K562 (cell line): Measurements from ENCODE around the gene RNF19B. TPM values are rescaled to one million over a fixed set of nuclear protein-coding genes. Genes with fewer than 3 reads are reported as not detected.

Experiments used
- CBX1 ChIP-seq: sonication (generic); IDR thresholded peaks from 2 replicates; pipeline ENCODE4 v1.6.1; 2016; ENCODE audit warnings: antibody characterized with exemption, low read depth, mild to moderate bottlenecking
- CBX3 ChIP-seq, 2 experiments: IDR thresholded peaks; 1 replicate in 1 of 2; 2 replicates in 1 of 2; pipeline ENCODE4 v1.6.1; 2012; ENCODE audit warnings: inconsistent platforms in 2 of 2, low read length in 2 of 2, borderline replicate concordance in 1 of 2, control low read depth in 1 of 2
- CHAMP1 ChIP-seq: fragments of 450-650 bp; IDR thresholded peaks from 2 replicates; pipeline ENCODE4 v1.6.1; 2016; ENCODE audit warnings: mild to moderate bottlenecking
- CREM ChIP-seq: IDR thresholded peaks from 2 replicates; pipeline ENCODE4 v1.6.1; 2014; ENCODE audit warnings: antibody characterized with exemption, low read depth
- CTBP1 ChIP-seq: fragments of 450-650 bp; IDR thresholded peaks from 2 replicates; pipeline ENCODE4 v1.6.1; 2016; ENCODE audit warnings: borderline replicate concordance
- ID3 ChIP-seq, 2 experiments: fragments of 250-450 bp in 1 of 2; fragments of 450-650 bp in 1 of 2; sonication (Bioruptor Pico) in 1 of 2; IDR thresholded peaks; 2 replicates each; pipeline versions ENCODE4 v1.6.1 to v1.8.0; 2016 to 2021; ENCODE audit warnings: mild to moderate bottlenecking in 2 of 2, moderate library complexity in 2 of 2, missing compliant biosample characterization in 1 of 2, missing genetic modification characterization in 1 of 2
- IFI16 ChIP-seq: fragments of 250-450 bp; sonication (Bioruptor Pico); IDR thresholded peaks from 2 replicates; pipeline ENCODE4 v2.1.2; 2022; ENCODE audit warnings: mild to moderate bottlenecking, inconsistent platforms
- JUN ChIP-seq, 2 experiments: sonication (generic) in 1 of 2; formaldehyde crosslinking in 1 of 2; IDR thresholded peaks; 2 replicates each; pipeline versions ENCODE4 v1.6.1 to v1.8.0; 2012 to 2022; ENCODE audit warnings: borderline replicate concordance in 2 of 2, mild to moderate bottlenecking in 2 of 2, improper control_type of control experiment in 1 of 2, low read depth in 1 of 2, low read length in 1 of 2, missing genetic modification reagents in 1 of 2
- KLF13 ChIP-seq: fragments of 450-650 bp; IDR thresholded peaks from 2 replicates; pipeline ENCODE4 v1.6.1; 2016; ENCODE audit warnings: missing genetic modification characterization, low read depth, mild to moderate bottlenecking, missing compliant biosample characterization, moderate library complexity, borderline replicate concordance
- MNT ChIP-seq, 2 experiments: fragments of 450-650 bp; conservative IDR thresholded peaks; 2 replicates each; pipeline ENCODE4 v1.6.1; 2017; ENCODE audit warnings: mild to moderate bottlenecking in 2 of 2, moderate library complexity in 2 of 2
- NFRKB ChIP-seq: fragments of 450-650 bp; IDR thresholded peaks from 2 replicates; pipeline ENCODE4 v1.6.1; 2016; ENCODE audit warnings: low read depth
- PHF20 ChIP-seq: fragments of 450-650 bp; IDR thresholded peaks from 2 replicates; pipeline ENCODE4 v1.6.1; 2018; ENCODE audit not compliant: partially characterized antibody
- SIN3A ChIP-seq, 2 experiments: fragments of 150-350 bp in 1 of 2; IDR thresholded peaks; 2 replicates each; pipeline ENCODE4 v1.6.1; 2011 to 2016; ENCODE audit warnings: borderline replicate concordance in 2 of 2, low read depth in 2 of 2, low read length in 2 of 2, mild to moderate bottlenecking in 2 of 2, moderate library complexity in 2 of 2; ENCODE audit not compliant: control insufficient read depth in 1 of 2
- TAF1 ChIP-seq: IDR thresholded peaks from 2 replicates; pipeline ENCODE4 v1.6.1; 2011; ENCODE audit warnings: mild to moderate bottlenecking, low read length, moderate library complexity; ENCODE audit not compliant: insufficient read depth, control insufficient read depth, severe bottlenecking; ENCODE audit errors: extremely low read depth
- TBL1XR1 ChIP-seq, 2 experiments: IDR thresholded peaks; 2 replicates each; pipeline ENCODE4 v1.6.1; 2012; ENCODE audit warnings: improper control_type of control experiment in 2 of 2, low read length in 2 of 2, mild to moderate bottlenecking in 1 of 2
- U2AF1 ChIP-seq: fragments of 200-400 bp; formaldehyde crosslinking; optimal IDR thresholded peaks from 2 replicates; pipeline ENCODE3; 2017; ENCODE audit warnings: mild to moderate bottlenecking, low read depth, low read length, moderate library complexity
- UBTF ChIP-seq, 2 experiments: IDR thresholded peaks; 2 replicates each; pipeline ENCODE4 v1.6.1; 2012; ENCODE audit warnings: improper control_type of control experiment in 2 of 2, low read depth in 2 of 2, low read length in 2 of 2, borderline replicate concordance in 1 of 2
- ZFP1 ChIP-seq: fragments of 450-650 bp; formaldehyde crosslinking; IDR thresholded peaks from 2 replicates; pipeline ENCODE4 v1.4.0; 2020; ENCODE audit warnings: mild to moderate bottlenecking, mixed read lengths
- polyA plus RNA-seq, 8 experiments: library from polyadenylated mRNA; depleted of rRNA in 4 of 8; stranded (reverse) in 5 of 8; unstranded in 3 of 8; fragments of >200 nt; fragmentation: Nextera tagmentation in 2 of 8; fragmentation: Illumina TruSeq in 1 of 8; extraction: Ambion mirVana in 2 of 8; extraction: Trizol in 1 of 8; gene quantifications; 2 replicates each; pipeline versions ENCODE4 v1.2.1 to v1.2.3, GENCODE V29; 2011 to 2014; ENCODE audit warnings: inconsistent platforms in 1 of 8, missing spikeins in 1 of 8
- total RNA-seq, 7 experiments: library from RNA; depleted of rRNA in 6 of 7; stranded (reverse); fragments of >200 nt in 6 of 7; fragmentation: Illumina TruSeq in 2 of 7; extraction: Trizol in 2 of 7; gene quantifications; 2 replicates each; pipeline versions ENCODE4 v1.2.1 to v1.2.3, GENCODE V29; 2011 to 2021; ENCODE audit warnings: low replicate concordance in 1 of 7

The RNF19B gene
- total and polyA plus RNA-seq, 9 of the 15 experiments (the other 6 are each of a cell fraction or from before 2014, with no cell fraction given), result 2.6 to 14.9 (median 10.1) TPM

DNA sequence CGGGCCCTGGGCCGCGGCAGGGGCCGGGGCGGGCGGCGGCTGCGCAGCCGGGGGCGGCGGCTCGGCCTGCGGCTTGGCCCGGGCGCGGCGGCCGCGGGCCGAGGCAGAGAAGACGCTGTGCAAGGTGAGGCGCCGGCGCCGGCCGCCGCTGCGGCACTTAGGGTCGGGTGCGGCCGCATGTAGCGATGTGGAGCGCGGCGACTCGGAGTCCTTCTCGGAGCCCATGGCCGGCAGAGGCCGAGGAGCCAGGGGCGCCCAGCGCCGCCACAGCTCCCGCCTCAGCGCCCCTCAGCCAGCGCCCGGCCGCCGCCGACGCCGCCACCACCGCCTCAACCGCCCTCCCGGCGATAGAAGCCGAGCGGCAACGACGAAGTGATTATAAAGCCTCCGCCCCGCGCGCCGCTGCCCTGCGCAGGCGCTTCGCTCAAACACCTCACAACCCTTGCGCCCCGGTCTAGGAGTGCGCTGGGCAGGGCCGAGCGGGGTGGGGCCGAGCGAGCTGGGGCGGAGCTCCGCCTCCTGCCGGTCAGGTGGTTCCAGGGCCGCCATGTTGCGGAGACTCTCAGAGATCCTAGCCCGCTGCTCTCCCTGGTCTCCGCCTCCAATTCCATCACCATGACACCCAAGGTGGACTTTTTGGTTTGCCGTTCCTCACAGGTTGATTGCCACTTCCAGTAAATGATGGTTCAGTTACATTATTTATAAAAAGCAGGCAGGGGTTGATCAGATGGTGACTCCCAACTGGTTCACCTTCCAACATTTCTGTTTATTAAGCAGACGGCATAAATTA, at the start of gene RNF19B (continued):
- TF ChIP-seq U2AF1 (peak; percentile 46), MNT (conservative IDR thresholded peaks at IDR 0.05) (peak in 1 of 2 experiments; percentile 52; a peak in 2 of 4 replicates), CTBP1 (peak; percentile 97), CHAMP1 (no peak), ID3 (CRISPR knock-in tag; IDR thresholded peaks at IDR 0.05) (no peak), ID3 (tag; IDR thresholded peaks at IDR 0.05) (no peak), CBX3 (IDR thresholded peaks at IDR 0.05; ENCODE audit: borderline replicate concordance in 1 of 2, low read length in 2 of 2) (peak in 1 of 2 experiments; percentile 85; a peak in 1 of 3 replicates), TBL1XR1 (IDR thresholded peaks at IDR 0.05; ENCODE audit: low read length in 2 of 2) (peak in 1 of 2 experiments; percentile 15; a peak in 1 of 4 replicates), SIN3A (IDR thresholded peaks at IDR 0.05; ENCODE audit: borderline replicate concordance in 2 of 2, control insufficient read depth in 1 of 2, low read depth in 2 of 2, low read length in 2 of 2) (peak in 1 of 2 experiments; percentile 60; a peak in 1 of 4 replicates), JUN (IDR thresholded peaks at IDR 0.05; ENCODE audit: borderline replicate concordance, low read depth, low read length) (0 out of 2 replicates have a peak, but pooled peaks have one; percentile 19), JUN (CRISPR knock-in tag; IDR thresholded peaks at IDR 0.05; ENCODE audit: borderline replicate concordance) (no peak), KLF13 (tag) (0 out of 2 replicates have a peak, but pooled peaks have one; percentile 55), IFI16 (no peak), NFRKB (peak; percentile 74; the same call in 1 of the 2 replicates), ZFP1 (CRISPR knock-in tag) (no peak), CREM (peak; percentile 81), PHF20 (peak; percentile 37), CBX1 (peak; percentile 77; the same call in 1 of the 2 replicates), TAF1 (peak; percentile 84), UBTF (IDR thresholded peaks at IDR 0.05; ENCODE audit: borderline replicate concordance in 1 of 2, low read depth in 2 of 2, low read length in 2 of 2) (peak; percentile 36 to 74; a peak in 1 of 4 replicates)
